IMR-90 (cell line): ENCODE results near the gene GABRB3.

ENCODE experiments used
- CEBPB ChIP-seq: IDR thresholded peaks from 2 replicates; pipeline ENCODE4 v1.6.1; 2012; ENCODE audit warnings: low read depth, low read length, improper control_type of control experiment
- CHD1 ChIP-seq: IDR thresholded peaks from 2 replicates; pipeline ENCODE4 v1.6.1; 2012; ENCODE audit warnings: low read depth, low read length, improper control_type of control experiment
- FOS ChIP-seq: fragments of 150-350 bp; IDR thresholded peaks from 2 replicates; pipeline ENCODE4 v1.6.1; 2016; ENCODE audit warnings: low read depth, low read length
- MAFK ChIP-seq: IDR thresholded peaks from 2 replicates; pipeline ENCODE4 v1.6.1; 2012; ENCODE audit warnings: low read depth, low read length, improper control_type of control experiment
- MAZ ChIP-seq: IDR thresholded peaks from 2 replicates; pipeline ENCODE4 v1.6.1; 2012; ENCODE audit warnings: low read depth, mild to moderate bottlenecking, low read length, improper control_type of control experiment, moderate library complexity, borderline replicate concordance
- MXI1 ChIP-seq: IDR thresholded peaks from 2 replicates; pipeline ENCODE4 v1.6.1; 2012; ENCODE audit warnings: low read depth, mild to moderate bottlenecking, low read length, moderate library complexity, borderline replicate concordance
- NFE2L2 ChIP-seq: fragments of 150-350 bp; IDR thresholded peaks from 2 replicates; pipeline ENCODE4 v1.6.1; 2016; ENCODE audit warnings: low read depth, mild to moderate bottlenecking, low read length
- POLR2A ChIP-seq: IDR thresholded peaks from 2 replicates; pipeline ENCODE4 v1.6.1; 2012; ENCODE audit warnings: mild to moderate bottlenecking, low read depth, low read length
- RAD21 ChIP-seq: IDR thresholded peaks from 2 replicates; pipeline ENCODE4 v1.6.1; 2012; ENCODE audit warnings: low read length, improper control_type of control experiment
- RCOR1 ChIP-seq: IDR thresholded peaks from 2 replicates; pipeline ENCODE4 v1.6.1; 2012; ENCODE audit warnings: mild to moderate bottlenecking, low read length, improper control_type of control experiment; ENCODE audit not compliant: insufficient replicate concordance
- RFX5 ChIP-seq: IDR thresholded peaks from 2 replicates; pipeline ENCODE4 v1.8.0; 2012; ENCODE audit warnings: low read depth, mild to moderate bottlenecking, low read length, moderate library complexity
- SMC3 ChIP-seq: fragments of 150-350 bp; IDR thresholded peaks from 2 replicates; pipeline ENCODE4 v1.6.1; 2016; ENCODE audit warnings: low read depth, mild to moderate bottlenecking, antibody characterized with exemption, low read length, moderate library complexity
- TF ChIP-seq, protein P1 (sequence below): conservative IDR thresholded peaks from 2 replicates; pipeline ENCODE4 v1.5.1; 2012; ENCODE audit warnings: mild to moderate bottlenecking, low read depth, low read length, improper control_type of control experiment
- TF ChIP-seq, protein P2 (sequence below): fragments of 150-350 bp; IDR thresholded peaks from 2 replicates; pipeline ENCODE4 v1.6.1; 2016; ENCODE audit warnings: low read depth, mild to moderate bottlenecking, low read length, moderate library complexity, borderline replicate concordance

DNA sequence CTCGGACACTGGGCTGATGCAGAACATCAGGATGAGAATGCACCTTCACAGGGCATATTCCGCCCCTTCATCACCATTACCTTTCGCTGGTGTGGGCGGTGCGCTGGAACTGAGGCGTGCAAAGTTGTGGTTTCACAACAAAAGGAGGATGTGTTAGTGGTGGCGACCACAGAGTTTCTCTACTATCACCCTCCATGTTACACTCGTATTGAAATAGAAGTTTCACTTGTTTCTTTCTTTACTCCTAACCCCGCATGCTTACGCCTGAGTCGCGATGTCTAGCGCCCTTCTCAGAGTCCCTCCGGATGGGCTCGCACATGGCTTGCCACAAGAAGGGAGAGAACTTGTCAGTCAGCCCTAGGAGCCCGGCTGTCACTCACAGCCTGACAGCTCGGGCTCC is 148.7 kb downstream of the GABRB3 start:
- TF ChIP-seq RAD21 (no peak), CEBPB (no peak), CHD1 (no peak), NFE2L2 (no peak), SMC3 (no peak), RCOR1 (no peak), FOS (no peak), MXI1 (no peak), POLR2A (no peak), MAZ (no peak), MAFK (no peak), RFX5 (no peak)
- TF ChIP-seq, protein P1, sequence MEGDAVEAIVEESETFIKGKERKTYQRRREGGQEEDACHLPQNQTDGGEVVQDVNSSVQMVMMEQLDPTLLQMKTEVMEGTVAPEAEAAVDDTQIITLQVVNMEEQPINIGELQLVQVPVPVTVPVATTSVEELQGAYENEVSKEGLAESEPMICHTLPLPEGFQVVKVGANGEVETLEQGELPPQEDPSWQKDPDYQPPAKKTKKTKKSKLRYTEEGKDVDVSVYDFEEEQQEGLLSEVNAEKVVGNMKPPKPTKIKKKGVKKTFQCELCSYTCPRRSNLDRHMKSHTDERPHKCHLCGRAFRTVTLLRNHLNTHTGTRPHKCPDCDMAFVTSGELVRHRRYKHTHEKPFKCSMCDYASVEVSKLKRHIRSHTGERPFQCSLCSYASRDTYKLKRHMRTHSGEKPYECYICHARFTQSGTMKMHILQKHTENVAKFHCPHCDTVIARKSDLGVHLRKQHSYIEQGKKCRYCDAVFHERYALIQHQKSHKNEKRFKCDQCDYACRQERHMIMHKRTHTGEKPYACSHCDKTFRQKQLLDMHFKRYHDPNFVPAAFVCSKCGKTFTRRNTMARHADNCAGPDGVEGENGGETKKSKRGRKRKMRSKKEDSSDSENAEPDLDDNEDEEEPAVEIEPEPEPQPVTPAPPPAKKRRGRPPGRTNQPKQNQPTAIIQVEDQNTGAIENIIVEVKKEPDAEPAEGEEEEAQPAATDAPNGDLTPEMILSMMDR: no peak
- TF ChIP-seq, protein P2, sequence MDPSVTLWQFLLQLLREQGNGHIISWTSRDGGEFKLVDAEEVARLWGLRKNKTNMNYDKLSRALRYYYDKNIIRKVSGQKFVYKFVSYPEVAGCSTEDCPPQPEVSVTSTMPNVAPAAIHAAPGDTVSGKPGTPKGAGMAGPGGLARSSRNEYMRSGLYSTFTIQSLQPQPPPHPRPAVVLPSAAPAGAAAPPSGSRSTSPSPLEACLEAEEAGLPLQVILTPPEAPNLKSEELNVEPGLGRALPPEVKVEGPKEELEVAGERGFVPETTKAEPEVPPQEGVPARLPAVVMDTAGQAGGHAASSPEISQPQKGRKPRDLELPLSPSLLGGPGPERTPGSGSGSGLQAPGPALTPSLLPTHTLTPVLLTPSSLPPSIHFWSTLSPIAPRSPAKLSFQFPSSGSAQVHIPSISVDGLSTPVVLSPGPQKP: no peak
